Measurements from ENCODE around the gene SPATS2. TPM values are rescaled to one million over a fixed set of nuclear protein-coding genes. Genes with fewer than 3 reads are reported as not detected.

Gene SPATS2
- total RNA-seq, 2 donors from 2014 or later, result 17.2 to 21.9 TPM

DNA sequence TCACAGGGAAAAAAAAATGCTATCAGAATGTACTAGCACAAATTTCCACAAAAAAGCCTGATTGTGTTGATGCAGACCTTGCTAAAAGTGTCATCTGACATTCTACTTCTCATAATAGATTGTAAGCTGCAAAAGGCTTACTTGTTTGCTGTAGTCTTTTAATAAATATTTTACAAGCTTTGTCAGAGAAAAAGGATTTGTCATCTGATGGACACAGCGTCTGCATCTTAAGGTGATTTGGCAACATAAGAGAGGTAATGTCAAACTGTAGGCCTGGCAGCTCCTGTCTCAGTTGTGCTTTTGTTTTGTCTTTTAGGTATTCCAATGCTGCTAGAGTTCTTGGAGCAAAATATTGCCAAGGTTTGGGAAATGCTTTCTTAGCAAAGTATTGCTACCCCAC is 145.3 kb downstream of the SPATS2 start:
- Histone ChIP-seq H3K27ac (no peak overlapping the region), H3K4me1 (no peaks in the 10 kb centered on the region), H3K27me3 (no peaks in the 10 kb centered on the region), H3K9ac (ENCODE audit: low read depth in 2 of 2, low read length in 2 of 2) (no peak overlapping the region), H3K9me3 (no peaks in the 10 kb centered on the region), H3K4me3 (no peak overlapping the region), H3K36me3 (no peaks in the 10 kb centered on the region)
- no peak for DNase-seq
- TF ChIP-seq CTCF (IDR thresholded peaks at IDR 0.05), result no peak
- intact Hi-C loops (cut with DNase I), result no loop called here

- intact Hi-C loops (cut with DNase I), result loop anchor here (2.0 kb wide), 1 partner anchor 156 kb away; no protein-coding TSS in a partner anchor
- Histone ChIP-seq H3K36me3 (no peaks in the 10 kb centered on the region), H3K4me3 (no peak overlapping the region), H3K27ac (no peak overlapping the region), H3K9ac (ENCODE audit: low read depth in 2 of 2, low read length in 2 of 2) (no peak overlapping the region), H3K27me3 (no peaks in the 10 kb centered on the region), H3K9me3 (no peaks in the 10 kb centered on the region), H3K4me1 (no peaks in the 10 kb centered on the region)
- TF ChIP-seq CTCF (IDR thresholded peaks at IDR 0.05), result no peak
- no peak for DNase-seq
Measured at GRCh38 chr12:49515266-49515665, 148.0 kb downstream of the SPATS2 start.

DNA sequence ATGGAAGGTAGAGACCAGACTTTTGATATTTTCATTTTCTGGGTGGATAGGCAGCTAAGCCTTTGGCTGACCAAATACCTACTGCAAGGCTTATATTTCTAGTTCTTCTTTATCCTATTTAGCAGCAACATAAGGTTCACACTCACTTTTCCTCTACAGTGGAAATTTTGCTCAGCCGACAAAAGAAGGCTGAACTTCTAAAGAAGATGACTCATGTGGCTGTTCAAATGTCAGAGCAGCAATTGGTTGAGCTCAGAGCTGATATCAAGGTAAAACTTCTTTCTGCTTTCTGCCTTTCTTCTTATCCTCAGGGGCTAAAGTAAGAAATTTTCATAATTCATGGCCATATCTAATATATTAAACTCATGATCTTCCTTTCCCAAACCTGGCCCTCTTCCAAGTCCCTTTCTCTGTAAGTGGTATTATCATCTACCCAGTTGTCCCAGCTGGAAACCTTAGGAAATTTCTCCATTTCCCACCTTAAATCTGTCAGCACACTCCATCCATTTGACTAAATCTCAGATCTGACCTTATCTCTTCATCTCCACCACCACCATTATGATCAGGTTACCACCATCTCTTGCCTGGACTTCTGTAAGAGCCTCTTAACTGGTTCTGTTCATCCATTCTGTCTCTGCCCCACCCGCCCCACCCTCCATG is 151.8 kb downstream of the SPATS2 start:
- Histone ChIP-seq H3K27ac (no peak overlapping the region), H3K36me3 (no peaks in the 10 kb centered on the region), H3K4me3 (no peak overlapping the region), H3K27me3 (no peaks in the 10 kb centered on the region), H3K4me1 (no peaks in the 10 kb centered on the region), H3K9me3 (no peaks in the 10 kb centered on the region), H3K9ac (ENCODE audit: low read depth in 2 of 2, low read length in 2 of 2) (no peak overlapping the region)
- no peak for DNase-seq
- intact Hi-C loops (cut with DNase I), result no loop called here
- TF ChIP-seq CTCF (IDR thresholded peaks at IDR 0.05), result no peak

GRCh38 chr12:49519574-49519936 is 152.3 kb downstream of the SPATS2 start:
- no peak for DNase-seq
- Histone ChIP-seq H3K27ac (no peak overlapping the region), H3K9me3 (no peaks in the 10 kb centered on the region), H3K9ac (ENCODE audit: low read depth in 2 of 2, low read length in 2 of 2) (no peak overlapping the region), H3K27me3 (no peaks in the 10 kb centered on the region), H3K4me3 (no peak overlapping the region), H3K4me1 (no peaks in the 10 kb centered on the region), H3K36me3 (peaks cover 3% of the 10 kb centered on the region)
- TF ChIP-seq CTCF (IDR thresholded peaks at IDR 0.05), result no peak
- intact Hi-C loops (cut with DNase I), result no loop called here

DNA sequence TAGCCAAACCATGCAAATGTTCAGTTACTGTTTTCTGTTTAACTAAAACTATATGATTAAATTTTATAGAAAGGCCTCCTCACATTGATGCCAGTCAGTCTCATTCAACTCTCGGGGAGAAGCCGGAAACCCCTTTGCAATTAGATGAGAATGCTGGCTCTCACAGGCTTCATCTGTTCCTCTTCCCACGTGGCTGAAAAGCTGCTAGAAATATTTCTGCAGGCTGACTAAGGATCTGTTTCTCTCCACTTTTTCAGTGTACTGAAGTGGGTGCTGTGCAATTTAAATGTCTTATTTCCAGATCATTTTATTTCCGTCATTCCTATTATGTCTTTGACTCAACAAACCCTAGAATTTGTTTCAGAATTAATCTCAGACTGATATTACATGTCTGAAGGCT is 154.1 kb downstream of the SPATS2 start:
- Histone ChIP-seq H3K9ac (ENCODE audit: low read depth in 2 of 2, low read length in 2 of 2) (no peak overlapping the region), H3K36me3 (peaks cover 6% of the 10 kb centered on the region), H3K4me1 (no peaks in the 10 kb centered on the region), H3K27me3 (no peaks in the 10 kb centered on the region), H3K4me3 (no peak overlapping the region), H3K27ac (no peak overlapping the region), H3K9me3 (no peaks in the 10 kb centered on the region)
- intact Hi-C loops (cut with DNase I), result no loop called here
- TF ChIP-seq CTCF (IDR thresholded peaks at IDR 0.05), result no peak
- no peak for DNase-seq
